ENCODE measurements around the gene CCDC47. TPM values are rescaled to one million over a fixed set of nuclear protein-coding genes. Genes with fewer than 3 reads are reported as not detected.

CCDC47 gene
- total and polyA plus RNA-seq, 2 experiments from 2014 or later, result 38.5 to 61.9 TPM

GRCh38 chr17:63704836-63705235 is 68.6 kb downstream of the CCDC47 start:
- no peaks in the 10 kb centered on the region; the same call in 1 of the 2 replicates for H4K20me1 ChIP-seq (replicated peaks; ENCODE audit: insufficient read depth)
- H3K36me3 Mint-ChIP-seq (ENCODE audit: low read depth), result peaks cover 43% of the 10 kb centered on the region
- no peaks in the 10 kb centered on the region for H3F3A ChIP-seq (replicated peaks; ENCODE audit: low read depth)
- H2AFZ ChIP-seq, result no peak overlapping the region
- H3K4me3 Mint-ChIP-seq, result no peak overlapping the region
- H3K9me3 Mint-ChIP-seq, result no peaks in the 10 kb centered on the region
- H3K27ac ChIP-seq (ENCODE audit: low read depth), result no peak overlapping the region
- peaks cover 15% of the 10 kb centered on the region for H3K4me1 ChIP-seq (ENCODE audit: insufficient read depth)
- TF ChIP-seq ZNF331 (CRISPR knock-in tag; IDR thresholded peaks at IDR 0.05; ENCODE audit: low read depth) (no peak), JUNB (IDR thresholded peaks at IDR 0.05; ENCODE audit: unreplicated experiment) (no peak), ZNF114 (CRISPR knock-in tag; IDR thresholded peaks at IDR 0.05) (no peak), EZH2 (IDR thresholded peaks at IDR 0.05; ENCODE audit: low read depth, unreplicated experiment) (no peak), POLR2AphosphoS5 (IDR thresholded peaks at IDR 0.05; ENCODE audit: low read depth) (no peak), REST (IDR thresholded peaks at IDR 0.05; ENCODE audit: unreplicated experiment) (no peak), ZNF462 (CRISPR knock-in tag; IDR thresholded peaks at IDR 0.05) (no peak), CREB1 (CRISPR knock-in tag; IDR thresholded peaks at IDR 0.05; ENCODE audit: low read depth) (no peak), NANOG (IDR thresholded peaks at IDR 0.05; ENCODE audit: borderline replicate concordance) (no peak), STAT1 (IDR thresholded peaks at IDR 0.05; ENCODE audit: unreplicated experiment) (no peak), ETS1 (IDR thresholded peaks at IDR 0.05) (no peak), CTCF (conservative IDR thresholded peaks at IDR 0.05; ENCODE audit: low read depth in 2 of 2) (no peak), EZH2phosphoT487 (IDR thresholded peaks at IDR 0.05; ENCODE audit: unreplicated experiment) (no peak)
- no peak overlapping the region for H3K27ac Mint-ChIP-seq
- ATAC-seq (no peak), DNase-seq (ENCODE audit: low spot score) (no peak)
- H3K4me2 ChIP-seq, result no peak overlapping the region
- H3K27me3 Mint-ChIP-seq (ENCODE audit: insufficient read depth, low read depth, poor library complexity), result peaks cover 19% of the 10 kb centered on the region
- H3K4me1 Mint-ChIP-seq, result peaks cover 28% of the 10 kb centered on the region
- no peaks in the 10 kb centered on the region for H3K36me3 ChIP-seq (ENCODE audit: insufficient read depth)
- H3K27me3 ChIP-seq (ENCODE audit: insufficient read depth), result no peaks in the 10 kb centered on the region; the same call in 1 of the 2 replicates
- peaks cover 6% of the 10 kb centered on the region; the same call in 1 of the 2 replicates for H3K79me2 ChIP-seq (replicated peaks; ENCODE audit: insufficient read depth)
- no peaks in the 10 kb centered on the region for H3K9me2 ChIP-seq (ENCODE audit: insufficient read depth)
- no peak overlapping the region for H3K4me3 ChIP-seq

All from GM23338 (cell line).